Heart left ventricle (tissue), 13 donors: ENCODE results near the gene FBXL19.

Source experiments
- CTCF ChIP-seq, 12 donors: fragments of 200-600 bp; sonication (generic) in 4 of 12; IDR thresholded peaks; one replicate each; pipeline versions ENCODE4 v1.5.0 to v1.8.0; 2018 to 2022; ENCODE audit warnings: antibody characterized with exemption in 12 of 12, mild to moderate bottlenecking in 5 of 12
- POLR2A ChIP-seq, 2 donors: fragments of 450-650 bp; IDR thresholded peaks; one replicate each; pipeline ENCODE4 v1.6.1; 2017; ENCODE audit warnings: antibody characterized with exemption in 2 of 2, mild to moderate bottlenecking in 2 of 2, moderate library complexity in 2 of 2
- donor health status: ischemic (EF 13 %, LVEDD 7.1; RV severe dilation, severe dysfunction).
- donor health status: DM: no; HTN: yes; CAD: no.
- donor health status: DM: no; HTN: no; CAD: no.
- donor health status: ischemic (EF 25% LVEDD 6.9; RV normal size, moderate dysfunction).
- donor health status: ischemic (EF 25% LVEDD 5.7; RV mildly dilated, moderate dysfunction).
- donor health status: ischemic (EF 35%, LVEDD 5.7; RV mildly dilated, moderate dysfunction).
- donor health status: nonischemic (EF 11% LVEDD 7.7; RV severe dilation, severe dysfunction).
- donor health status: DM: yes; HTN: yes; CAD: no.
- donor health status: PGD.
- donor health status: ischemic (EF 29% LVEDD 5.4; RV normal size, mild dysfunction).
- donor health status: nonischemic (EF 23%, LVEDD 6.1; RV moderate dilation, normal function).

- no peak for TF ChIP-seq CTCF (IDR thresholded peaks at IDR 0.05)
- TF ChIP-seq POLR2A (IDR thresholded peaks at IDR 0.05) = no peak
Measured at GRCh38 chr16:30982548-30983288, 59.3 kb downstream of the FBXL19 start.
